Activated effector memory CD4-positive, alpha-beta T cell treated with Interleukin-2 at 50 U/mL for 16 hours (primary cell): Measurements from ENCODE around the gene GPHA2.

Experiments
- DNase-seq: peaks from one replicate; pipeline ENCODE4 v3.0.0-alpha.2; 2020

The GPHA2 gene

DNA sequence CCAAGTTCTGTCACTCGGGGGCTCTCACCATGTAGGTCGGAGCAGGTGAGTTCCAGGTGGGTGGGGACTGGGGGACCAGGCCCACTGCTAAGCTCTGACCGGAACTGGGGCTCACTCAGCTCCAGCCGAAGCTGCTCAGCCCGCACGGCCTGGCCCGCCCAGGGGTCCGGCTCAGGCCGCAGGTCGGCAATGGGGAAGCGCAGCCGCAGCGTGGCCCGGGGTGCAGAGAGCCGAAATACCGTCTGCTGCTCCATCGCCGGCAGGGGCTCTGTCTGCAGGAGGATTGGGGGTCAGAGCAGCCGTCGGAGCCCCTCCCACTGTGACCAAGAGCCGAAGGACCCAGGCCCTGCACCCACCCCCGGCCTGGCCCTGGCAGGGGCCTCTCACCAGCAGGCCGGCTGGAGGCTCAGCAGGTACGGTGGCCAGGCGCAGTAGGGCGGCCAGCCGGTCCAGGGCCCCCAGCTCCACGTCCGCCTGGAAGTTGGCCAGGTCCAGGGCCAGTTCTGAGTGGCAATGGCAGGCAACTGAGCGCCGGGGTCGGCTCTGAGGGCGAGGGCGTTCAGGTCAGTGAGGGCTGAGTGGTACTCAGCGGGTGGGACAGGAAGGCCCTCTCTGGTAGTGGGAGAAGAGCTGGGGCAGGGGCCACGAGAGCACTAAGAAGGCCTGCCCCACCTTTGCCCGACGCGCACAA lies 25.9 kb downstream of the GPHA2 start:
- no peak for DNase-seq

DNA sequence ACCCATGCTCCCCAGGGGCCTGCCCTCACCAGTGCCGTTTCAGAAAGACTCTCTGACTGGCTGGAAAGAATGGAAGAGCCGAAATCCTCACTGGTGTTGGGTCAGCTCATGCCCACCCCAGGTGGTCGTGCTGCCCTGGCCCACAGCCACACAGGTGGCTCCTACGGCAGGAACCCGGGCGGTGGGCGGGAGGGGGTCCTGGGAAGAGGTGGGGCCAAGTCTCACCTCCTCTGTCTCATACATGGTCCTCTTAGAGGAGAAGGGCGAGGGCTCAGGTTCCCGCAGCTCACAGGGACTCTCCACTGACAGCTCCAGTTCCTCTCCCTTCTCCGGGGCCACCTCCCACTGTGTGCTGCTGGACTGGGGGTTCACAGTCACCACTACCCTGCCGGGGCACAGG lies 26.9 kb downstream of the GPHA2 start:
- no peak for DNase-seq

DNA sequence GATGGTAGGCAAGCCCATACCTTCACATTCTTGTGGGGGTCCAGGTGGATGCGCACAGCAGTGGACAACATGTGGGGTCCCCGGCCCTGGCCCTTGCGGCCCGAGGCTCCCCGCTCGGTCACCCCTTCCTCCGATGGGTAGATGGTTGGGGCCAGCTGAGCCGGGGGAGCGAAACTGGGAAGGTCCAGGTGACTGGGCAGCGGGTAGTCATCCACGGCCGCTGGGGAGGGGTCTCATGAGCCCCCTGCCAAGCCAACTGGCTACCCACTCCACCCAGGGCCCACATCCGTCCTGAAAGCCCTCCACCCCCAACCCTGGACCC lies 29.4 kb downstream of the GPHA2 start:
- DNase-seq = no peak

DNA sequence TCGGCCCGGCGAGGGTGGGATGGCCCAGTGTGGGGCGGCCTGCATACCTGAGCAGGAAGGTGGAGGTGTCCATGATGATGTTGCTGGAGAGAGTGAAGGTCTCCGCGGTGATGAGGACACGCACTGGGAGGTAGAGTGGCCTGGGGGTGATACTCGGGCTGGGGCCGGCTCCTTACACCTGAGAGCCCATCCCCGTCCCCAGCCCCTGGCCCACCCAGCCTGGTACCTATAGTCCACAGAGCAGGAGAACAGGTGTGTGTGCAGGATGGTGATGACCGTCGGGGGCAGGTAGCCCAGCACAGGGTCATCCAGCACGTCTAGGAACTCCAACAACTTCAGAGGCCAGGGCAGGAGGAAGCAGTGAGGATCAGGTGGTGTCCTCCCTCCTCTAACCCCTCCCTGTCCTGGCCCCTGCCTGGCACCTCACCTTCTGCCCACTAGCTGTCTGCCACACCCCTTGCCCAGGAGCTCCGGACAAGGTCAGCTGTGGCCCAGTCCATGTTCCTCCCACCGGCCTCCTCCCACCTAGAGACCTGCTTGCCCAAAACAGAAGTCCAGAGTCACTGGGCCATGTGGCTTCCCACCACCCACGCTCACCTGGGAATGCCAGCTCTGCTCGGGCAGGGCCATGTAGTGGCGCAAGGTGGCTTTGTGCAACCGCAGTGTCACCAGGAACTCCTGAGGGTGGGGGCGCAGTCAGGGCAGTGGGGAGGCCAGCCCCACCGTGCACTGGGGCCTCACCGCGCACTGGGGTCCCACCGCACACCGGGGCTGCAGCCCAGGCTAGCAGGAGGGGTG lies 30.0 kb downstream of the GPHA2 start:
- DNase-seq = no peak

DNA sequence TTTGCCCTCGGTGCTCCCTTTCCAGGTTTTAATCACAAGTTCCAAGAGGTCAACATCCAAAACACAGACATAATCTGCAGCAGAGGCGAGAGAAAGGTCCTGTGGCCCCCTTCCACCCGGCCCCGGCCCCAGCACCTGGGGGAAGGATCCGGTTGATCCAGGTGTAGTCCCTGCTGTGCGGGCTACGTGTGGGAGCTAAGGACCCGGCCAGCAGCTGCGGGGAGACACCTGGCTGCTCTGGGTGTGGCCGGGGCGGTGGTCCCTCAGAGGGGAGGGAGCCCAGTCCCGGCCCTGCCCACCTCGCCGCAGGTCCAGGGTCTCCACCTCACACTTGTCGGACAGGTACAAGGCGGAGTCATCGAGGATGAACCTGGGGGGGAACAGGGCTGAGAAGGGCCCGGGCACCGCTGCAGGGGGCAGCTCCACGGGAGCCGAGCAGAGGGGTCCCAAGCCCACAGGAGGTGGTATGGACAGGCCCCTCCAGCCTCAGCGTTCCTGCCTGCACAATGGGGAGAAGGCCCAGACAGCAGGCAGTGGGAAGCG lies 32.3 kb downstream of the GPHA2 start:
- DNase-seq = no peak

DNA sequence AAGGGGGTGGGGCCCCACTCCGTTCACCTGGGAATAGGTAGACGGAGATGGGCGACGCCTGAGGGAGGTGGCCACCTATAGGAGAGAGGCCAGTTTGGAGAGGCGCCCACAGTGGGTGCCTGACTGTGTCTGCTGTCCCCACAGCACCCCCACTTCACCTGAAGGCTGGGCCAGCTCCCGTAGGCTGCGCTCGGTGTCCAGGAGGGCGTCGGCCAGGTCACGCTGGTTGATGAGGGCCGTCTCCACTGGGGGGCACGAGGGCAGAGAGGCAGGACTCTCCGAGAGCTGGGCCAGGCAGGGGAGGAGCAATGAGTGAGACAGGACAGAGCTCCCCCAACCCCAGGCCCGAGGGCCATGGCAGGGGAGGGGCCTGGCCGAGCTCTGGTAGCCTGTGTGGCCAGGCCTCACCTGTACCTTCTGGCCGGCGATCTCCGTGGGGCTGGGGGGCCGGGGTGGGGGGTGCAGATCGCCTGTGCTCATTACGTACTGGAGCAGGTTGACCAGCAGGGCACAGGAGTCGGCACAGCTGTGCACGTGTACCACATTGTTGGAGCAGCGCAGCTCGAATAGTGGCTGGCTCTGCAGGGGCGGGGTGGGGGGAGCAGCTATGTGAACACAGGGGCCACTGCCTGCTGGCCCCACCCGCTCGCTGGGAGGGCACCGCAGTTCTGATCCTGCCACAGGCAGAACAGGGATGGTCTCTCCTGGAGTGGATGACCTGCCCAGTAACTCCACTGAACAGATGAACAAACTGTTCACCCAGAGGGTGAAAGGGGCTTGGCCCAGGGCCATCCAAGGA lies 33.4 kb downstream of the GPHA2 start:
- no peak for DNase-seq

DNA sequence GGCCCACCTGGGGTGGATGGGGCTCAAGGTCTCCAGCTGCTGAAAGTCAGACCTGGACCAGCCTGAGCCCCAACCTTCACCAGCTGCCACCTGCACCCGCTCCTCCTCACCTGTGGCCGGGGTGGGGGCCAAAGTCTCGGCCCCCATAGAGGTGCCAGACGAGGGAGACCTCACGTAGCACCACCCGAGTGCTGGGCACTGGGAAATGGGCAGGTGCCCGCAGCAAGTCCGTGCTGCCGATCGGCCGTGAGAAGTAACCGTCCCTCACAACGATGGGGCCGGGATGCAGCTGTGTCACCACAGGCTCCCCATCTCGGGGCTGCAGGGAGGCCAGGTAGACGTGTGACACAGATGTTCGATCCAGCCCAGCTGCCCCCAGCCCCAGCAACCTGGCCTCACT lies 34.9 kb downstream of the GPHA2 start:
- DNase-seq = no peak

DNA sequence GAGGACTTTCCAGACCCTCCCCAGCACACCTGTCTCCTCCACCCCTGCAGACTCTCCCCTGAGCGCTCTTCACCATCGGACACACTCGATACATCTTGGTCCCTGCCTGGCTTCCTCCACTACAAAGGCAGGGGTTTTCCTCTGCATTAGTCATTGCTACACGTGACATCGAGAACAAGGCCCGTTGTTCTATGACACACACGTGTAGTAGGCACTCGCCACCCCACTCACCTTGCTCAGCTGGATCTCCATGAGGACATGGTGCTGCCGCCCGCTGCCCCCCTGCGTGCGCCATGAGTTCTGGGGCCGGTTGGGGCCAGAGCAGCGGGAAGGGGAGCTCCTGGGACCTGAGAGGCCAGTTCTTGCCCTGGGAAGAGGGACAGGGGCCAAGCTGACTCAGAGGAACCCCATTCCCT lies 35.4 kb downstream of the GPHA2 start:
- DNase-seq = peak; percentile 59

DNA sequence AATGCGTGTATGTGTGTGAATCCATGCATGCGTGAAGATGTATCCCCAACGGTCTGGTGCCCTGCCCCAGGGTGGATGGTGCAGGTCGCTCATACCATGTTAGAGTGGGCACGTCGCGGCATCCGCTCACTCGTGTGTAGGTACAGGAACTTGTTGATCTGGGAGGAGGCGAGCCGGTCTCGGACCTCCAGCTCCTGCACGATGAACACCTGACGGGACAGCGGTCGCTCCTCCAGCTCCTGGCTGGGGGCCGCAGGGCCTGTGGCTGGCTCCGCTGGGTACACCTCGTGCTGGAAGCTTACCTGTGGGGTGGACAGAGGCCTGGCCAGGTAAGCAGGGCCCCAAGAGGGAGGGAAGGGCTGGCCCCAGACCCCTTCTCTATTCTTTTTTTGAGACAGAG lies 37.2 kb downstream of the GPHA2 start:
- DNase-seq = no peak

DNA sequence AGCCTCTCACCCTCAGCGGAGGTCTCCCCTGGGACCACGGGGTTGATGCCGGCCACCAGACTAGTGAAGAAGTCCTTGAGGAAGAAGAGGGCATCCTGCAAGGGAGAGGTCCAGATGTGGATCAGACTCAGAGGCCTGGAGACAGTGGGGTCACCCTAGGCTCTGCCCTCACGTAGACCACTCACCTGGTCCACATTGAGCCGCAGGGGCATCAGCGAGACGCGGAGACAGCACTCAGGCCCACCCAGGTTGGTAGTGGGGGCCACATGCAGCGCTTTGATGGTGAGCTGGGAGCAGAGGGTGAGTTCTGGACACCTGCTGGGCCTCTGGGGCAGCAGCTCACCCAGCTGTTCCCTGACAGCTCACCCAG lies 37.6 kb downstream of the GPHA2 start:
- no peak for DNase-seq

DNA sequence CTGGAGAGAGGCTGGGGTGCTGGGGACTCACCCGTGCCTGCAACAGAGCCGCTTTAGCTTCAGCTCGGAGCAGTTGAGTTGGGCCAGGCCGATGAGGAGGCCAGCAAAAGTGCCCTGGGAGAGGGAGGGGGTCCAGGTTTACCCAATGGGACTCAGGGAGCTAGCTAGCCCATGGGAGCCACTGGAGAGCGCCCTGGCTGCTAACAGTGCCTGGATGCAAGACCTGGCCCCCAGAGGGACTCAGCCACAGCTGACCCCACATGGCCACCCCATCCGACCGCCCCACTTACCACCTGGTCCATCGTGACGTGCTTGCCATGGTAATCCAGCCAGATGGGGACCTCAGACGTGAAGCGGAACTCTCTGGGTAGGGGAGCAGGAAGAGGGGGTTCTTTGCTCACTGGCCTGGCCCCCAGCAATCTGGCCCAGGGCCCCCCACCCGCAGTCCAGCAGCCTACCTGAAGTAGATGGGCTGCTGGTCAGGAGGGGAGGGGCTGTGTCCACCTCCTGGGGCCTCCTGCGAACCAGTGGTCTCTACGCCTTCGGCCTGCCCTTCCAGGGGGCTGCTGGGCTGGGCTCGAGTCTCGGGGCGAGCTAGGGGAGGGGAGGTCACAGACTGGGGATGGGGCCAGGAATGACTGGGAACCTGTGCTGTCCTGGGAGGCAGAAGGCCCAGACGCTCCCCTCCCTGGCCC lies 38.2 kb downstream of the GPHA2 start:
- DNase-seq = no peak

DNA sequence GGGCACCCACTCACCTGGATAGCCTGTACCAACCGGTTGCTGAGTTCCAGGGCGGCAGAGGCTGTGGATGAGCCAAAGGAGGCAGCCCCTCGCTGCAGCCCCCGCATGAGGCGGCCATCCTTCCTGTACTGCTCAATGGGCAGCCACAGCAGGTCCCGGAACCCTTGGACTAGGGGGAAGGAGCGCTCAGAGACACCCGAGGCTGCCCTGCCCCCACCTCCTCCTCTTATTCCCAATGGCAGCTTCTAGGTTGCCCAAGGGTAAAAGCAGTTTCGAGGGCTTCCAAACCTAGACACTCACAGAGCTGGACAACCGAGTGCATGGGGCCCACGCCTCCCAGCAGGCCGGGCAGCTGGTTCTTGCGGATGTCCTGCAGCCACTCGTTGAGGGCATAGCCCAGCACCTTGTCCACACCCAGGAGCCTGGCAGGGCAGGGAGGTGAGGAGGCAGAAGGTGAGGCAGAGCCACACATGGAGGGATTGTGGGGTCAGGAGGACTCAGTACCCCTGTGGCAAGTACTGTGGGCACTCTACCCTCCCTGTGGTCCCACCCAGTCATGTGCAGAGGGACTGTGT lies 39.2 kb downstream of the GPHA2 start:
- no peak for DNase-seq

DNA sequence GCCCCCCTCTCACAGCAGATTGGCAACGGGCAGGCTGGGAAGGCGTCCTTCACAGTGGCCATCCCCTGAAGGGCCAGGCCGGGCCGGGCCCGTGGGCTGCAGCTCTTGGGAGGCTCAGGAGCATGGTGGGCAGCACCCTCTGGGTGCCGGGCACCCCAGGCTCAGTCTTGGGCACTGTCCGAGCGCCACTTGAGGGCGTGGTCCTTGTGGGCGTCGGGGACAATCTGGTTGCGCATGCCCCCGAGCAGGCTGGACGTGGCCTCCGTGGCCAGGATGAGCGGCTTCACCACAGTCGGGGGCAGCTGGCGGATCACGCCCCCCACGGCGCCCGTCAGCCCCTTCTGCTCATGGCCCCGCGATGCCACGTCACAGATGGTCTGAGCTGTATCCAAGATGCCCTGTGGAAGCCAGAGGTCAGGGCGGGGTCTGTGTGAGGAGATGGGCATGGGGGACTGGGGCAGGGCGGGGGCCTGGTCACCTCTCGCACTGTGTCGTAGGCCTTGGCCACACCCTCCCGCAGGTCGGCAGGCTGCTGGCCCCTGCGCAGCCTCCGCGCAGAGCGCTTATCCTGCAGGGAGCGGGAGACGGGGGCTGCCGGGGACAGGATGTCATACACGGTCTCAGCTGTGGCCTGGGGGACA lies 40.8 kb downstream of the GPHA2 start:
- DNase-seq = no peak

DNA sequence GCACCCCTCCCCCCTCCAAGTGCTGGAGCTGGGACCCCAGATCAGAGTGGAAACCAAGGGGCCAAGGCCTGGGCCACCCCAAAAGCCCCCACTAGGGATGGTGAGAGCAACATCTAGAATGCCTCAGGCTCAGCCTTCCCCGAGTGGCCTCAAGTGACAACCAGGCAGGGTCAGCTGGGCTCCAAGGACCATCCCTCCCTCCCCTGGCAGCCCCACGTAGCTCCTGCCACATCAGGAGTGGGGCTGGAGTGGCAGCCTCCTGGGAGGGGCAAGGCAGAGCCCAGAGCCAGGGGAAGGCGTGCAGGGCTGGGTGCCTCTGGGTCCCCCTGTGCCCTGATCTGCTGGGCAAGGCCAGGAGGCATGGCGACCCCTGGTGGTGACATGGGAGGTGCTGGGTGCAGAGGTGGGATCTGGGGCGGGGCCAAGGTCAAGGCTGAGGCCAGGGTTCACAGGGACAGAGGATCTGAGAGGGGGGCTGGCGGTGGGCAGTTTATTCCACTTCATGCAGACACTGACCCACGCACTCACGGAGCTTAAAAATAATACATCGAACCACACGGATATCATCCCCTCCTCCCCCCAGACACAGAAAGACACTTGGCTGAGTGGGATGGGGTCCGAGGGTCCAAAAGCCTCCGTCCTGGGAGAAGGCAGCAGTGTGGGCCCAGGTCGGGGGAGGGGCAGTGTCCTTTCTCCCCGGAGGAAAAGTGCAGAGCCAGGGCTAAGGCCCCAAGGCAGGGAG lies 41.5 kb downstream of the GPHA2 start:
- peak; percentile 80 for DNase-seq

DNA sequence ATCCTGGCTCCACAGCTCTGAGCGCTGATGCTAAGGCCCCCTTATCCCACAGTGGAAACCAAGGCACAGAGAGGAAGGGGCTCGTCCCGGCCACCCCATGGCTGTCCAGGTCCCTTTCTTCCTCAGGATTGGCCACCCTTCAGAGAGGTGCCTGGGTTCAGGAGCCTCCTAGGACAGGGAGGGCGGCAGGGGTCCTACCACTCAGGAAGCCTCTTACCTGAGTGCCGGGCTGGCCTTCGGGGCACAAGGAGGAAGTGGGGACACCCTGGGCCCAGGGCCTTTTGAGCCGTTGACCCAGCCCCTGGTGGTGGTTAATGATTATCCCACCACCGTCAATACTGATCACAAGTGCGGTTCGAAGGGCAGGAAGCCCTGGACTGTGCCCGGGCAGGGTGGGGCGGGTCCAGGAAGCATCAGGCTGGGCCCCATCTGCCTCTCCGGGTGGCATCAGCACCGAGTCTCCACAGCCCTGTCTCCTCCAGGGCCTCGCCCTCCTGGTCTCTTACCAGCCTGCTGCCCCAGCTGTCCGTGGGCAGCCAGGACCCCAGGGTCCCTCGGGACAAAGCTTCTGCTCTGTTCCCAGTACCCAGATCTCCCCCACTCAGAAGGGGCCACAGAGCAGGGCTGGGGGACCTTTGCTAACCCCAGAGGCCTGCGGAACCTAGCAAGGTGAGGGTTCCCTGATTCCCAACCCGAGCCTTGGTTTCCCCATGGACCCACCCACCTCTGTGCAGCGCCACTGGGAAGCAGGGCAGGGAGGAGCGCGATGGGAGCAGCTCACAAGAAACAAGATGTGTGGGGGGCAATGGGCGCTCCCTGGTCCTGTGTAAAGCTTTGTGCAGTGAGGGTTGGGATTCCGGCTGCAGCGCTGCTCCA lies 42.3 kb downstream of the GPHA2 start:
- no peak for DNase-seq

DNA sequence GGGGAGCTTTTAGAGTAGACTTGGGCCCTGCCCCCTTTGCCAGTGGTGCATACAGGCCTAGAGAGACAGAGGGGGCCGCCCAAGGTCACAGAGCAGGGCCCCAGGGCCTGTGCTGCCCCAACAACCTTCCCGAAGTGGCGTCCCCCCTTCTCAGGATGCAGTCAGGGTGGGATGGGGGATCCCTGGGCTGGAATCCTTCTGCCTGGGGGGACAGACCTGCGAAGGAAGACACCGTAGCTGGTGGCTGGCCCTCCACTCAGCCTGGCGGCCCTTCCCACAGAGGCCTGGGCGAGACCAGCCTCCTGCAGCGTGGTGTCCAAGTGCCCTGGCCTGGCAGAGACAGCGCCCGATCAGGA lies 42.9 kb downstream of the GPHA2 start:
- no peak for DNase-seq

DNA sequence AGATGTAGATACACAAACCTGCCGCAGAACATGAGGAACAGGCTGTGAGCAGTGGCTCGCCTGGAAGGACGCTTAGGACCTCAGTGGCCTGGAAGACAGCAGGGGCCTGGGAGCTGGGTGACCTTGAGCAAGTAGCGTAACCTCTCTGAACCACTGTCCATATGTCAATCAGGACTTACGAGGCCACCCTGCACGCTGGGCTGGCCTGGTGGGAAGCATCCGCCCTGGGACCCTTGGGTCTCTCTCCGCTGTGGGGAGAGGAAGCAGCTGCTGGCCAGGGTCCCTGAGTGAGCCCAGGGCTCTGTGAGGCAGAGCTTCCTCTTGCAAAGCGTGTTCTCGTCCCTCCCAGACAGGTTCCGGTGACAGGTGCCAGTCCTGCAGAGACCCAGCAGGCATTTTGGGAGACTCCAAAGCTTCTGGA lies 43.3 kb downstream of the GPHA2 start:
- DNase-seq = no peak

DNA sequence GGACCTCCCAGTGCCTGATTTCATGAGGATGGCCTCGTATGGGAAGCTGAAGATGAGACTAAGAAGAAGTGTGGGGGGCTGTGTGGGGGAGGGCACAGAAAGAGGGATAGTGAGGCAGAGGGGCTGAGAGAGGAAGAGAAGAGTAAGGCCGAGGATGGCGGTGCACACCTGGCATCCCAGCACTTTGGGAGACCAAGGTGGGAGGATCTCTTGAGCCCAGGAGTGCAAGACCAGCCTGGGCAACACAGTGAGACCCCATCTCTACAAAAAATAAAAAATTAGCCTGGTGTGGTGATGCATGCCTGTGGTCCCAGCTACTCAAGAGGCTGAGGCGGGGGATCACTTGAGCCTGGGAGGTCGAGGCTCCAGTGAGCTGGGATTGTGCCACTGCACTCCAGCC lies 43.8 kb downstream of the GPHA2 start:
- DNase-seq = no peak

DNA sequence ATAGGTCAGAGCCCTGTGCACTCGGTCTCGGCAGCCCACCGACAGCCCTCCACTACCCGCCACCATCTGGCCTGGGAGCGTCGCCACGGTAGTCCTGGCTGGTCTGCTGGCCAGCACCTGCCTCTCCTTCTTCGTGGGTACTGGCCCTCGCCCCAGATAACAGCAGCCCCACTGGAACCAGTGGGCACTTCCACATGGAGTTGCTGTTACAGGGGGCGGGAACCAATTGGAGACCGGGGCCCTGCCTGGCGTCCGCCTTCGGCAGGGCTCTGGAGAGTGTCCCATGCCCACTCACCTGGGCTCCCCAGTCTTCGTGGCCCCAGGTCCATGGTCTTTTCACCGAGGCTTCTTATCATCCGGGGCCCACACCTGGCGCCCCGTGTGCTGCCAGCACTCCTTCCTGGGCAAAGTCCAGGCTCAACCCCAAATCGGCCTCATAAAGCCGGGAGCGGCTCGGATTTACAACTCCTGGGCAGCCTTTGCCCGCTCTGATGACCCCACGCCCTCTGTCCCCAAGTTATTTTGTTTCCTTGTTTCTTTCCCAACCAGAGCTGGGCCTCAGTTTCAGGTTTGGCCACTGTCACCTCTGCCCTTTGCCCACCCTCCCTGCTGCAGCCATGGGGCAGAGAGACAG lies 44.4 kb downstream of the GPHA2 start:
- no peak for DNase-seq

DNA sequence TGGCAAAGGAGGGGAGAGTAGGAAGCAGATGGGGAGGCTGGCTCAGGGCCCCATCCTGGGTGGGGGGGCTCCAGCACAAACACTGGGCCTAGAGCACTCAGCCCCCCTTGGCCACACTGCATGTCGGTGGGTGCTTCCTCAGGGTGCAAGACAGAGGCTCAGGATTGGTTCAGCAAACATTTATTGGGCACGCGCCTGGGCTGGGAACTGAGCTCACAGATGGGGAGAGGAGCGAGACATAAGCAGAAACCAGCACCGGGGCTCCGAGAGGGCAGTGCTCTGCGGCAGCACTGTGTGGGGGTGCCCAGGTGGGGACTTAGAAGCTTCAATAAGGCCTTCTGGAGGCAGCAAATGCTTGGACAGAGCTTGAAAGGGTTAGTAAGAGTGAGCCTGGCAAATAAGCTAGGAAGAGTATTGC lies 45.2 kb downstream of the GPHA2 start:
- DNase-seq = no peak
